Left ventricle myocardium inferior (tissue), 1 donor: Measurements from ENCODE around the gene MED27. TPM values are rescaled to one million over a fixed set of nuclear protein-coding genes. Genes with fewer than 3 reads are reported as not detected.

ENCODE experiments used
- DNase-seq: peaks from one replicate; pipeline ENCODE4 v3.0.0-alpha.2; 2020
- H3K27ac ChIP-seq: fragments of 200-600 bp; replicated peaks from 2 replicates; pipeline ENCODE4 v1.8.0; 2021
- H3K27me3 ChIP-seq: fragments of 200-600 bp; 2 replicates; pipeline ENCODE4 v1.8.0; 2021; ENCODE audit warnings: low read depth
- H3K36me3 ChIP-seq: fragments of 200-600 bp; 2 replicates; pipeline ENCODE4 v1.8.0; 2021
- H3K4me1 ChIP-seq: fragments of 200-600 bp; 2 replicates; pipeline ENCODE4 v1.8.0; 2021
- H3K4me3 ChIP-seq: fragments of 200-600 bp; 2 replicates; pipeline ENCODE4 v1.8.0; 2021; ENCODE audit warnings: mild to moderate bottlenecking, moderate library complexity
- H3K9me3 ChIP-seq: fragments of 200-600 bp; replicated peaks from 2 replicates; pipeline ENCODE4 v1.8.0; 2021
- intact Hi-C: fragments of 100-400 bp; cut with micrococcal nuclease; formaldehyde crosslinking; loops from one replicate; pipeline ENCODE4 v1.11.0; 2022
- total RNA-seq: library from RNA; stranded (reverse); fragmentation: NEBNext Ultra II Directional; extraction: Animal tissue kit (Norgen Biotek cat#: 25700); gene quantifications from one replicate; pipeline ENCODE4 v1.2.1, GENCODE V29; 2021
- TF ChIP-seq, protein P1 (sequence below): fragments of 200-600 bp; IDR thresholded peaks from 2 replicates; pipeline ENCODE4 v1.8.0; 2021; ENCODE audit warnings: antibody characterized with exemption, mild to moderate bottlenecking, borderline replicate concordance
- donor health status: DM: no; HTN: yes; CAD: no; lungs with severe emphysema.

Gene MED27
- total RNA-seq, 1 donor from 2014 or later: 16.3 TPM

DNA sequence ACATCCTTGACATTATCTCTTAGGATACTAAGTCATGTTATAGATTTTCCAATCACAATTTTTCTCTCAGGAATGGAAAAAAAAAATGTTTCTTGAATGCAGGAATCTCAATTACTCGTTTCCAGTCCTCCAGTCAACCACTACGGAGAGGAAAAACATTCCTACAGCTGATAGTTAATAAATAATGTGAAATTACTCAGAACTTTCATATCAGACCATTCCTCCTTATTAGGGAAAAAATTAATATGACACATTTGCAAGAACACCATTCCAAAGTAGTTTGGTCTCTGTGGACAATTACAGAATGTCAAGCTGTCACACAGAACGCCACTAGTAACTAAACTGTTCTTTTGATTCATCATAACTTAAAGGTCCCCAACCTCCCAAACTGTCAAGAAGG, 31.5 kb downstream of the MED27 start:
- intact Hi-C loops: no loop called here
- TF ChIP-seq, protein P1, sequence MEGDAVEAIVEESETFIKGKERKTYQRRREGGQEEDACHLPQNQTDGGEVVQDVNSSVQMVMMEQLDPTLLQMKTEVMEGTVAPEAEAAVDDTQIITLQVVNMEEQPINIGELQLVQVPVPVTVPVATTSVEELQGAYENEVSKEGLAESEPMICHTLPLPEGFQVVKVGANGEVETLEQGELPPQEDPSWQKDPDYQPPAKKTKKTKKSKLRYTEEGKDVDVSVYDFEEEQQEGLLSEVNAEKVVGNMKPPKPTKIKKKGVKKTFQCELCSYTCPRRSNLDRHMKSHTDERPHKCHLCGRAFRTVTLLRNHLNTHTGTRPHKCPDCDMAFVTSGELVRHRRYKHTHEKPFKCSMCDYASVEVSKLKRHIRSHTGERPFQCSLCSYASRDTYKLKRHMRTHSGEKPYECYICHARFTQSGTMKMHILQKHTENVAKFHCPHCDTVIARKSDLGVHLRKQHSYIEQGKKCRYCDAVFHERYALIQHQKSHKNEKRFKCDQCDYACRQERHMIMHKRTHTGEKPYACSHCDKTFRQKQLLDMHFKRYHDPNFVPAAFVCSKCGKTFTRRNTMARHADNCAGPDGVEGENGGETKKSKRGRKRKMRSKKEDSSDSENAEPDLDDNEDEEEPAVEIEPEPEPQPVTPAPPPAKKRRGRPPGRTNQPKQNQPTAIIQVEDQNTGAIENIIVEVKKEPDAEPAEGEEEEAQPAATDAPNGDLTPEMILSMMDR: no peak

DNA sequence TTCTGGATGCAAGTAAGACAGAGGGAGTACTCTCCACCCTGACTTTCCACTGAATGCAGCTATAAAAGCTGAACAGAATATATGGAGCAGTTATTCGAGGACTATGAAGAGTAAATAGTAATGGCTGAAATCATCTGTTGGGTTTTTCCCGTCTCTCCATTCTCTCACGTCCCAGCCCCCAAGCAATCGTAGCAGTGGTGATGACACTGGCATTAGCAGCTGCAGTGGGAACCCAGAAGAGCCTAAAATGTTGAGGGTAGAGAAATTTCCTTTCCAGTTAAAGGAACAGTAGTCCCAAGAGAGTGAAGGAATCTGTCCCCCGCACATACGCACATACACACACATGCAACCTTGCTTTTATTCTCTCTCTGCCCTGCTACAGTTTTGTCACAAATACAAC, 33.2 kb downstream of the MED27 start:
- no peaks in the 10 kb centered on the region for H3K36me3 ChIP-seq
- TF ChIP-seq, protein P1: no peak
- DNase-seq: no peak
- peaks cover 14% of the 10 kb centered on the region for H3K4me1 ChIP-seq
- no peaks in the 10 kb centered on the region for H3K9me3 ChIP-seq
- H3K27me3 ChIP-seq: no peaks in the 10 kb centered on the region
- no peak overlapping the region for H3K27ac ChIP-seq
- H3K4me3 ChIP-seq: no peak overlapping the region
- intact Hi-C loops: no loop called here

More for the DNA sequence above, 31.5 kb downstream of the MED27 start:
- Histone ChIP-seq H3K9me3 (no peaks in the 10 kb centered on the region), H3K36me3 (no peaks in the 10 kb centered on the region), H3K27me3 (no peaks in the 10 kb centered on the region), H3K4me3 (no peak overlapping the region), H3K27ac (no peak overlapping the region), H3K4me1 (peaks cover 14% of the 10 kb centered on the region)
- no peak for DNase-seq

- DNase-seq: no peak
- TF ChIP-seq, protein P1: no peak
- intact Hi-C loops: no loop called here
- Histone ChIP-seq H3K27ac (no peak overlapping the region), H3K36me3 (no peaks in the 10 kb centered on the region), H3K9me3 (no peaks in the 10 kb centered on the region), H3K27me3 (no peaks in the 10 kb centered on the region), H3K4me1 (peaks cover 15% of the 10 kb centered on the region), H3K4me3 (no peak overlapping the region)
Observed at GRCh38 chr9:132044176-132044875, 35.3 kb downstream of the MED27 start.

DNA sequence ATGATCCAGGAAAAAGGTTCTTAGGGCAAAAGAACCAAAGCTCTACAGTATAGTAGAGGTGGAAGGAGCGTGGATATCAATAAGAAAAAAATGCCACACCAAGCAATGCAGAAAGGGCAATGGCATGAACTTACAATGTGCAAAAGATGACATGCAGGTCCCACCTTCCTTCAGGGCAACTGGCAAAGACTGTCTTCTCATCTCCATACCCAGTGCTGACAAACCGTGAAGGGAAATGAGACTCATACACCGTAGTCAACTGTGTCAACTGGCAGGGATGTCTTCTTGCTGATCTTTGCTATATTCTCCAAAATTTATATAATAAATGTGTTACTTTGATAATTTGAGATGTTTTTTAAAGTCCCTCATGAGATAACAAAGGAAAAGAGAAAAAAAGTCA, 36.0 kb downstream of the MED27 start:
- no peak overlapping the region for H3K4me3 ChIP-seq
- H3K27me3 ChIP-seq: no peaks in the 10 kb centered on the region
- H3K36me3 ChIP-seq: no peaks in the 10 kb centered on the region
- H3K9me3 ChIP-seq: no peaks in the 10 kb centered on the region
- TF ChIP-seq, protein P1: no peak
- DNase-seq: no peak
- H3K4me1 ChIP-seq: peaks cover 13% of the 10 kb centered on the region
- intact Hi-C loops: no loop called here
- H3K27ac ChIP-seq: no peak overlapping the region

DNA sequence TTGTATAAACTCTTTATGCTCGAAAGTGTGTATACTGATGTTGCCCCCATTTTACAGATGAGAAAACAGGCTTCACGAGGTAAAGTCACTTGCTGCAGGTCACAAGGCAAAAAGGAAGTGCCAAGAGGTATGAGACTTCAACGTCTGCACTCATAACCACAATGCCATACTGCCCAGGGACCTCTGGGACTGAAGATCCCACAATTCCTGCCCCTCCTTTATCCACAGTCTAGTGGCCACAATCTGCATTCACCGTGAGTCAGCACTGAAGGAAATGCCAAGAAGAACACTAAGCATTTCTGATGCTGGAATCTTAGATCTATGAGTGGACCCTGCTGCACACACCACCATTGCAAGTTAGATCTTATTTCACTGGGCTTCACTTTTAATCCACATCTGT, 37.3 kb downstream of the MED27 start:
- Histone ChIP-seq H3K4me1 (peaks cover 13% of the 10 kb centered on the region), H3K4me3 (no peak overlapping the region), H3K36me3 (no peaks in the 10 kb centered on the region), H3K27me3 (no peaks in the 10 kb centered on the region), H3K27ac (no peak overlapping the region), H3K9me3 (no peaks in the 10 kb centered on the region)
- TF ChIP-seq, protein P1: no peak
- intact Hi-C loops: no loop called here
- no peak for DNase-seq
